Calu3 (cell line): ENCODE measurements around the gene NUDT22. TPM values are rescaled to one million over a fixed set of nuclear protein-coding genes. Genes with fewer than 3 reads are reported as not detected.

Experiments used
- Bru-seq: library from RNA; stranded (reverse); fragments of 400-500 nt; gene quantifications from one replicate; lab custom pipeline; 2021; lab: Mats Ljungman, UMichigan
- BruChase-seq, 2 experiments: library from RNA; stranded (reverse); fragments of 400-500 nt; gene quantifications; one replicate each; lab custom pipeline; 2021; lab: Mats Ljungman, UMichigan
- BruUV-seq: library from RNA; stranded (reverse); fragments of 400-500 nt; replicated peaks from 2 replicates; lab custom pipeline; 2021; lab: Mats Ljungman, UMichigan
- CTCF ChIA-PET: fragments of 300-600 bp; sonication (Branson Sonifier 250); formaldehyde crosslinking; loops from one replicate; lab custom pipeline; 2022; ENCODE audit warnings: antibody characterized with exemption; lab: Charles Lee
- DNase-seq: peaks from one replicate; pipeline ENCODE4 v3.0.0; 2022
- H3K27ac Mint-ChIP-seq: one replicate; pipeline ENCODE4 v1.8.0; 2022; ENCODE audit warnings: mixed read lengths; ENCODE audit not compliant: unreplicated experiment
- H3K27me3 Mint-ChIP-seq: one replicate; pipeline ENCODE4 v1.8.0; 2022; ENCODE audit warnings: mixed read lengths; ENCODE audit not compliant: unreplicated experiment
- H3K36me3 Mint-ChIP-seq: one replicate; pipeline ENCODE4 v1.8.0; 2022; ENCODE audit warnings: mild to moderate bottlenecking, moderate library complexity, mixed read lengths; ENCODE audit not compliant: insufficient read depth, unreplicated experiment
- H3K4me1 Mint-ChIP-seq: one replicate; pipeline ENCODE4 v1.8.0; 2022; ENCODE audit warnings: mild to moderate bottlenecking, low read depth, mixed read lengths; ENCODE audit not compliant: unreplicated experiment
- H3K4me3 Mint-ChIP-seq: one replicate; pipeline ENCODE4 v1.8.0; 2022; ENCODE audit warnings: mild to moderate bottlenecking, low read depth, moderate library complexity, mixed read lengths; ENCODE audit not compliant: unreplicated experiment
- H3K9me3 Mint-ChIP-seq: one replicate; pipeline ENCODE4 v1.8.0; 2022; ENCODE audit warnings: low read depth, mixed read lengths; ENCODE audit not compliant: unreplicated experiment
- CTCF ChIP-seq: fragments of 200-600 bp; IDR thresholded peaks from one replicate; pipeline ENCODE4 v1.8.0; 2022; ENCODE audit warnings: antibody characterized with exemption; ENCODE audit not compliant: unreplicated experiment
- intact Hi-C: fragments of 100-400 bp; cut with micrococcal nuclease; formaldehyde crosslinking; loops from one replicate; pipeline ENCODE4 v1.10.0; 2022; ENCODE audit not compliant: unreplicated experiment
- long read RNA-seq: library from polyadenylated mRNA; stranded (forward); transcript quantifications from one replicate; pipeline ENCODE4 v2.0.0, GENCODE V29; 2022
- total RNA-seq: library from RNA; stranded (reverse); gene quantifications from 2 replicates; pipeline ENCODE4 v1.2.3, GENCODE V29; 2022

The NUDT22 gene
- 58.7 and 63.6 TPM in 2 replicates for total RNA-seq
- percentile 58 among the genes with signal in this experiment for Bru-seq, nascent RNA
- percentile 64 among the genes with signal in this experiment for BruChase-seq, experiment 1, labeled RNA remaining after a 6-hour chase
- BruChase-seq, experiment 2, labeled RNA remaining after a 2-hour chase = percentile 64 among the genes with signal in this experiment
- long read RNA-seq, transcript NUDT22-201 (6 exons, 1,094 nt) = major isoform, 24 of 53 reads
- long read RNA-seq, transcript NUDT22-204 (5 exons, 986 nt) = minor isoform, 6 of 53 reads
- long read RNA-seq, partial matches to known transcripts = 13 of 53 reads
- long read RNA-seq, other reads (novel, unspliced or antisense) = 7 of 53 reads

GRCh38 chr11:64225608-64226506 lies at the start of gene NUDT22, which contains the start of gene TRPT1:
NUDT22 (plus strand) TSS chr11:64226274; CDS start chr11:64226653, 379 bp downstream.
TRPT1 (minus strand) TSS chr11:64226186; CDS start chr11:64225860, 326 bp downstream.
- peak within 1 kb of the TSS; percentile 79 for H3K4me3 Mint-ChIP-seq
- DNase-seq = peak; percentile 94
- CTCF ChIA-PET = interaction anchor here (0.5 to 1.3 kb wide), 4 partner anchors 12 to 77 kb away, joined by 3 to 7 read pairs (median 4); no protein-coding TSS in a partner anchor
- TF ChIP-seq CTCF = peak; percentile 38
- no peaks in the 10 kb centered on the region for H3K27me3 Mint-ChIP-seq
- no peaks in the 10 kb centered on the region for H3K9me3 Mint-ChIP-seq
- peak within 1 kb of the TSS; percentile 50 for H3K27ac Mint-ChIP-seq
- H3K36me3 Mint-ChIP-seq = peaks cover 90% of the 10 kb centered on the region
- H3K4me1 Mint-ChIP-seq = peaks cover 7% of the 10 kb centered on the region
- TSS peak; percentile 42 for BruUV-seq
- intact Hi-C loops = no loop called here

GRCh38 chr11:64176751-64177150 lies 49.3 kb upstream of the NUDT22 start:
- no peak for TF ChIP-seq CTCF
- peaks cover 12% of the 10 kb centered on the region for H3K4me1 Mint-ChIP-seq
- no peak overlapping the region for H3K27ac Mint-ChIP-seq
- intact Hi-C loops = no loop called here
- CTCF ChIA-PET = interaction anchor here (0.7 kb wide), 1 partner anchor 612 kb away, joined by 4 read pairs; no protein-coding TSS in a partner anchor
- H3K27me3 Mint-ChIP-seq = no peaks in the 10 kb centered on the region
- no peak for DNase-seq
- no peaks in the 10 kb centered on the region for H3K9me3 Mint-ChIP-seq
- H3K36me3 Mint-ChIP-seq = peaks cover 24% of the 10 kb centered on the region
- H3K4me3 Mint-ChIP-seq = no peak overlapping the region
- no TSS peak for BruUV-seq

- BruUV-seq = no TSS peak
- intact Hi-C loops = no loop called here
- H3K27ac Mint-ChIP-seq = no peak overlapping the region
- peaks cover 24% of the 10 kb centered on the region for H3K36me3 Mint-ChIP-seq
- DNase-seq = no peak
- no peak overlapping the region for H3K4me3 Mint-ChIP-seq
- H3K27me3 Mint-ChIP-seq = no peaks in the 10 kb centered on the region
- peaks cover 15% of the 10 kb centered on the region for H3K4me1 Mint-ChIP-seq
- no peaks in the 10 kb centered on the region for H3K9me3 Mint-ChIP-seq
- CTCF ChIA-PET = no interaction called here
- TF ChIP-seq CTCF = no peak
Measured at GRCh38 chr11:64178203-64178602, 47.9 kb upstream of the NUDT22 start.

- DNase-seq = no peak
- intact Hi-C loops = no loop called here
- Mint-ChIP-seq H3K9me3 (no peaks in the 10 kb centered on the region), H3K4me1 (peaks cover 24% of the 10 kb centered on the region), H3K27me3 (no peaks in the 10 kb centered on the region), H3K27ac (no peak overlapping the region), H3K36me3 (peaks cover 23% of the 10 kb centered on the region), H3K4me3 (no peak overlapping the region)
- no peak for TF ChIP-seq CTCF
- BruUV-seq = no TSS peak
- CTCF ChIA-PET = no interaction called here
Measured at GRCh38 chr11:64178951-64179639, 47.0 kb upstream of the NUDT22 start.
